ENCODE data around the gene RPL10.
A peak's percentile ranks its signal among the peaks of the same experiment; 100 is the strongest.

Gene RPL10

GRCh38 chrX:154437971-154438893 lies 40.1 kb downstream of the RPL10 start:
- H3K4me3 ChIP-seq (ENCODE audit: low read length): peak overlapping the region; percentile 59
- no peak for DNase-seq (ENCODE audit: low read depth, low spot score)

- no peak overlapping the region for H3K4me3 ChIP-seq (ENCODE audit: low read length)
- no peak for DNase-seq (ENCODE audit: low read depth, low spot score)
Measured at GRCh38 chrX:154439841-154440240, 41.7 kb downstream of the RPL10 start.

- no peak overlapping the region for H3K4me3 ChIP-seq (ENCODE audit: low read length)
- no peak for DNase-seq (ENCODE audit: low read depth, low spot score)
Measured at GRCh38 chrX:154440623-154441357, 42.6 kb downstream of the RPL10 start.

GRCh38 chrX:154441564-154441963 lies 43.4 kb downstream of the RPL10 start:
- no peak for DNase-seq (ENCODE audit: low read depth, low spot score)

GRCh38 chrX:154441984-154442707 lies 44.0 kb downstream of the RPL10 start:
- no peak for DNase-seq (ENCODE audit: low read depth, low spot score)

More at GRCh38 chrX:154441564-154441963, 43.4 kb downstream of the RPL10 start:
- H3K4me3 ChIP-seq (ENCODE audit: low read length): no peak overlapping the region

GRCh38 chrX:154443479-154443910 lies 45.3 kb downstream of the RPL10 start:
- peak overlapping the region; percentile 42 for H3K4me3 ChIP-seq (ENCODE audit: low read length)
- no peak for DNase-seq (ENCODE audit: low read depth, low spot score)

More at GRCh38 chrX:154441984-154442707, 44.0 kb downstream of the RPL10 start:
- H3K4me3 ChIP-seq (ENCODE audit: low read length): no peak overlapping the region

GRCh38 chrX:154443992-154444754 lies 46.0 kb downstream of the RPL10 start, which contains the start of gene FAM50A:
FAM50A (plus strand) TSS chrX:154444141; CDS start chrX:154444236, 95 bp downstream.
- DNase-seq (ENCODE audit: low read depth, low spot score): peak; percentile 4
- peak within 1 kb of the TSS; percentile 54 for H3K4me3 ChIP-seq (ENCODE audit: low read length)

GRCh38 chrX:154444755-154445246 lies 46.6 kb downstream of the RPL10 start:
- no peak for DNase-seq (ENCODE audit: low read depth, low spot score)
- H3K4me3 ChIP-seq (ENCODE audit: low read length): peak overlapping the region; percentile 54

GRCh38 chrX:154445776-154446175 lies 47.6 kb downstream of the RPL10 start:
- DNase-seq (ENCODE audit: low read depth, low spot score): no peak
- no peak overlapping the region for H3K4me3 ChIP-seq (ENCODE audit: low read length)

GRCh38 chrX:154446430-154446829 lies 48.3 kb downstream of the RPL10 start:
- DNase-seq (ENCODE audit: low read depth, low spot score): no peak
- no peak overlapping the region for H3K4me3 ChIP-seq (ENCODE audit: low read length)

GRCh38 chrX:154448484-154448883 lies 50.3 kb downstream of the RPL10 start:
- H3K4me3 ChIP-seq (ENCODE audit: low read length): no peak overlapping the region
- DNase-seq (ENCODE audit: low read depth, low spot score): no peak

GRCh38 chrX:154449618-154450017 lies 51.4 kb downstream of the RPL10 start:
- no peak overlapping the region for H3K4me3 ChIP-seq (ENCODE audit: low read length)
- DNase-seq (ENCODE audit: low read depth, low spot score): no peak

GRCh38 chrX:154450312-154450711 lies 52.1 kb downstream of the RPL10 start:
- no peak overlapping the region for H3K4me3 ChIP-seq (ENCODE audit: low read length)
- no peak for DNase-seq (ENCODE audit: low read depth, low spot score)

Measured in Jurkat, Clone E6-1 (cell line).